ENCODE data around the gene PRKAG2. TPM values are rescaled to one million over a fixed set of nuclear protein-coding genes. Genes with fewer than 3 reads are reported as not detected.

The PRKAG2 gene
- total RNA-seq, 2 experiments from 2014 or later = 39.3 to 42.3 TPM

GRCh38 chr7:151756866-151757265 lies 120.0 kb downstream of the PRKAG2 start:
- CTCF ChIA-PET = interaction anchor here (1.0 to 1.9 kb wide), 4 partner anchors 17 to 127 kb away, joined by 3 to 4 read pairs (median 4); no protein-coding TSS in a partner anchor
- H3K36me3 ChIP-seq (ENCODE audit: insufficient read depth, low read length) = no peaks in the 10 kb centered on the region
- intact Hi-C loops (cut with DNase I, micrococcal nuclease) = loop anchor here in 1 of 2 experiments (5.0 kb wide), 2 partner anchors 235 to 305 kb away; no protein-coding TSS in a partner anchor
- H3K4me1 ChIP-seq (ENCODE audit: insufficient read depth, low read length) = peaks cover 31% of the 10 kb centered on the region
- no peaks in the 10 kb centered on the region for H3K27me3 ChIP-seq (ENCODE audit: control insufficient read depth in 1 of 2, insufficient read depth in 2 of 2, low read length in 2 of 2)
- no peaks in the 10 kb centered on the region for H3K9me3 Mint-ChIP-seq
- H3K4me1 Mint-ChIP-seq (ENCODE audit: low read depth) = peaks cover 40% of the 10 kb centered on the region
- no peak for ATAC-seq (ENCODE audit: poor library complexity)
- H3K4me3 Mint-ChIP-seq = no peak overlapping the region
- TF ChIP-seq CTCF (IDR thresholded peaks at IDR 0.05) = no peak
- H3K4me3 ChIP-seq (ENCODE audit: low read length) = no peak overlapping the region
- no peak for DNase-seq
- H3K27me3 Mint-ChIP-seq = no peaks in the 10 kb centered on the region
- H3K27ac Mint-ChIP-seq = peak overlapping the region; percentile 84
- peaks cover 3% of the 10 kb centered on the region for H3K36me3 Mint-ChIP-seq (ENCODE audit: low read depth)
- no peak overlapping the region for H3K27ac ChIP-seq (ENCODE audit: low read depth in 1 of 2, low read length in 2 of 2)
- no peaks in the 10 kb centered on the region for H3K9me3 ChIP-seq (ENCODE audit: control insufficient read depth in 1 of 2, insufficient read depth in 1 of 2, low read length in 2 of 2)
- POLR2A ChIA-PET = interaction anchor here (1.1 kb wide), 1 partner anchor 237 kb away, joined by 5 read pairs; the partner anchor contains the start of gene RHEB

GRCh38 chr7:151756076-151756731 lies 120.7 kb downstream of the PRKAG2 start:
- H3K27me3 ChIP-seq (ENCODE audit: control insufficient read depth in 1 of 2, insufficient read depth in 2 of 2, low read length in 2 of 2) = no peaks in the 10 kb centered on the region
- ATAC-seq (ENCODE audit: poor library complexity) = peak; percentile 93
- peak overlapping the region; percentile 6 for H3K4me3 ChIP-seq (ENCODE audit: low read length)
- H3K9me3 ChIP-seq (ENCODE audit: control insufficient read depth in 1 of 2, insufficient read depth in 1 of 2, low read length in 2 of 2) = no peaks in the 10 kb centered on the region
- H3K27ac ChIP-seq (ENCODE audit: low read depth in 1 of 2, low read length in 2 of 2) = peak overlapping the region; percentile 23 to 31
- Mint-ChIP-seq H3K4me3 (peak overlapping the region; percentile 66), H3K27ac (peak overlapping the region; percentile 84), H3K4me1 (ENCODE audit: low read depth) (peaks cover 38% of the 10 kb centered on the region), H3K27me3 (no peaks in the 10 kb centered on the region), H3K9me3 (no peaks in the 10 kb centered on the region), H3K36me3 (ENCODE audit: low read depth) (peaks cover 3% of the 10 kb centered on the region)
- POLR2A ChIA-PET = interaction anchor here (1.1 kb wide), 1 partner anchor 236 kb away, joined by 5 read pairs; the partner anchor contains the start of gene RHEB
- DNase-seq = peak; percentile 33 to 84 (median 54)
- no peak for TF ChIP-seq CTCF (IDR thresholded peaks at IDR 0.05)
- CTCF ChIA-PET = interaction anchor here (1.0 to 1.4 kb wide), 2 partner anchors 17 to 126 kb away, joined by 3 to 4 read pairs; no protein-coding TSS in a partner anchor
- H3K36me3 ChIP-seq (ENCODE audit: insufficient read depth, low read length) = no peaks in the 10 kb centered on the region
- H3K4me1 ChIP-seq (ENCODE audit: insufficient read depth, low read length) = peaks cover 31% of the 10 kb centered on the region
- intact Hi-C loops (cut with DNase I, micrococcal nuclease) = loop anchor here in 1 of 2 experiments (5.0 kb wide), 2 partner anchors 234 to 304 kb away; no protein-coding TSS in a partner anchor

- H3K4me3 ChIP-seq (ENCODE audit: low read length) = no peak overlapping the region
- H3K9me3 Mint-ChIP-seq = no peaks in the 10 kb centered on the region
- H3K9me3 ChIP-seq (ENCODE audit: control insufficient read depth in 1 of 2, insufficient read depth in 1 of 2, low read length in 2 of 2) = no peaks in the 10 kb centered on the region
- peak overlapping the region; percentile 23 to 31 for H3K27ac ChIP-seq (ENCODE audit: low read depth in 1 of 2, low read length in 2 of 2)
- TF ChIP-seq CTCF (IDR thresholded peaks at IDR 0.05) = no peak
- CTCF ChIA-PET = interaction anchor here (1.6 kb wide), 1 partner anchor 28 kb away, joined by 7 read pairs; no protein-coding TSS in a partner anchor
- no peak for DNase-seq
- H3K36me3 ChIP-seq (ENCODE audit: insufficient read depth, low read length) = no peaks in the 10 kb centered on the region
- peaks cover 31% of the 10 kb centered on the region for H3K4me1 ChIP-seq (ENCODE audit: insufficient read depth, low read length)
- intact Hi-C loops (cut with DNase I, micrococcal nuclease) = loop anchor here in 1 of 2 experiments (5.0 kb wide), 2 partner anchors 233 to 303 kb away; no protein-coding TSS in a partner anchor
- H3K27me3 ChIP-seq (ENCODE audit: control insufficient read depth in 1 of 2, insufficient read depth in 2 of 2, low read length in 2 of 2) = no peaks in the 10 kb centered on the region
- peaks cover 37% of the 10 kb centered on the region for H3K4me1 Mint-ChIP-seq (ENCODE audit: low read depth)
- H3K27ac Mint-ChIP-seq = peak overlapping the region; percentile 84
- H3K27me3 Mint-ChIP-seq = no peaks in the 10 kb centered on the region
- no peak for ATAC-seq (ENCODE audit: poor library complexity)
- H3K36me3 Mint-ChIP-seq (ENCODE audit: low read depth) = peaks cover 3% of the 10 kb centered on the region
- POLR2A ChIA-PET = no interaction called here
- H3K4me3 Mint-ChIP-seq = no peak overlapping the region
Measured at GRCh38 chr7:151755131-151755801, 121.6 kb downstream of the PRKAG2 start.
